OCI-LY7 (cell line): ENCODE data around the gene CFLAR. TPM values are rescaled to one million over a fixed set of nuclear protein-coding genes. Genes with fewer than 3 reads are reported as not detected.
A peak's percentile ranks its signal among the peaks of the same experiment; 100 is the strongest.

ENCODE experiments used
- BruUV-seq: library from RNA; stranded (reverse); fragments of 400-500 nt; replicated peaks from 2 replicates; lab custom pipeline; 2021; lab: Mats Ljungman, UMichigan
- CTCF ChIA-PET: fragments of 300-600 bp; sonication (Branson Sonifier 250); formaldehyde crosslinking; loops from one replicate; lab custom pipeline; 2022; ENCODE audit warnings: antibody characterized with exemption; ENCODE audit not compliant: unreplicated experiment; lab: Charles Lee
- POLR2A ChIA-PET: fragments of 300-600 bp; sonication (Branson Sonifier 250); formaldehyde crosslinking; loops from one replicate; lab custom pipeline; 2022; ENCODE audit warnings: antibody characterized with exemption; lab: Charles Lee
- DNase-seq: peaks from one replicate; pipeline ENCODE4 v3.0.0-alpha.2; 2015; ENCODE audit warnings: low spot score
- H2AFZ ChIP-seq: fragments of 200-600 bp; sonication (generic), shearing (Covaris generic); 2 replicates; pipeline ENCODE4 v1.6.1; 2014; ENCODE audit warnings: mild to moderate bottlenecking, antibody characterized with exemption, low read length, moderate library complexity
- H3K27ac ChIP-seq: fragments of 200-600 bp; sonication (generic); 2 replicates; pipeline ENCODE4 v1.5.1; 2014; ENCODE audit warnings: mixed run types, low read depth, mild to moderate bottlenecking, moderate library complexity, low read length, inconsistent platforms; ENCODE audit not compliant: poor library complexity, severe bottlenecking
- H3K36me3 ChIP-seq: fragments of 200-600 bp; sonication (generic); 2 replicates; pipeline ENCODE4 v1.6.1; 2014; ENCODE audit warnings: mild to moderate bottlenecking, antibody characterized with exemption, low read length, moderate library complexity, mixed read lengths; ENCODE audit not compliant: insufficient read depth
- H3K4me1 ChIP-seq: fragments of 200-600 bp; sonication (generic); 2 replicates; pipeline ENCODE4 v1.5.1; 2014; ENCODE audit warnings: mild to moderate bottlenecking, low read length; ENCODE audit not compliant: insufficient read depth, poor library complexity, severe bottlenecking
- H3K4me2 ChIP-seq: fragments of 200-600 bp; sonication (generic); 2 replicates; pipeline ENCODE4 v1.6.1; 2014; ENCODE audit warnings: mild to moderate bottlenecking, low read length
- H3K4me3 ChIP-seq: fragments of 200-600 bp; sonication (generic); 2 replicates; pipeline ENCODE4 v1.5.1; 2014; ENCODE audit warnings: mild to moderate bottlenecking, low read depth, low read length; ENCODE audit not compliant: poor library complexity, severe bottlenecking
- H3K79me2 ChIP-seq: fragments of 200-600 bp; sonication (generic); 2 replicates; pipeline ENCODE4 v1.6.1; 2016; ENCODE audit warnings: low read depth, mild to moderate bottlenecking, low read length, moderate library complexity, mixed read lengths; ENCODE audit not compliant: insufficient read depth
- H3K9me2 ChIP-seq: fragments of 200-600 bp; sonication (generic); 2 replicates; pipeline ENCODE4 v1.6.1; 2016; ENCODE audit warnings: mild to moderate bottlenecking, low read length, mixed read lengths; ENCODE audit not compliant: insufficient read depth
- H3K9me3 ChIP-seq: fragments of 200-600 bp; sonication (generic); 2 replicates; pipeline ENCODE4 v1.6.1; 2014; ENCODE audit warnings: mild to moderate bottlenecking, mixed run types, low read length, mixed read lengths
- H4K20me1 ChIP-seq: fragments of 200-600 bp; sonication (generic); 2 replicates; pipeline ENCODE4 v1.6.1; 2014; ENCODE audit warnings: mild to moderate bottlenecking, antibody characterized with exemption, low read length, moderate library complexity, mixed read lengths; ENCODE audit not compliant: insufficient read depth
- CTCF ChIP-seq: fragments of 200-600 bp; sonication (generic); conservative IDR thresholded peaks from 2 replicates; pipeline ENCODE4 v1.5.1; 2014; ENCODE audit warnings: mild to moderate bottlenecking, antibody characterized with exemption, low read length, moderate library complexity, mixed read lengths
- EZH2phosphoT487 ChIP-seq: fragments of 200-600 bp; sonication (generic); IDR thresholded peaks from 2 replicates; pipeline ENCODE4 v1.6.1; 2018; ENCODE audit warnings: low read depth, borderline replicate concordance, mild to moderate bottlenecking, mixed run types, antibody characterized with exemption, low read length, moderate library complexity, mixed read lengths
- intact Hi-C: fragments of 100-400 bp; cut with micrococcal nuclease; formaldehyde crosslinking; loops from one replicate; pipeline ENCODE4 v1.10.0; 2022; ENCODE audit not compliant: unreplicated experiment
- total RNA-seq, 2 experiments: library from RNA; depleted of rRNA in 1 of 2; stranded (reverse); fragments of >200 nt in 1 of 2; shearing (Covaris generic) in 1 of 2; gene quantifications; 2 replicates each; pipeline ENCODE4 v1.2.3, GENCODE V29; 2014 to 2022

Gene CFLAR
- total RNA-seq, 2 experiments from 2014 or later, result 42.8 to 82.5 TPM

GRCh38 chr2:201073071-201073470 is 42.9 kb upstream of the CFLAR start:
- no peak for TF ChIP-seq EZH2phosphoT487
- TF ChIP-seq CTCF, result no peak
- Histone ChIP-seq H3K79me2 (peaks cover 70% of the 10 kb centered on the region), H3K4me3 (peak overlapping the region; percentile 74), H3K4me1 (peaks cover 36% of the 10 kb centered on the region), H3K9me2 (no peaks in the 10 kb centered on the region), H3K36me3 (no peaks in the 10 kb centered on the region; the same call in 1 of the 2 replicates), H3K9me3 (no peaks in the 10 kb centered on the region), H3K27ac (no peak overlapping the region), H4K20me1 (no peaks in the 10 kb centered on the region), H3K4me2 (peak overlapping the region; percentile 77), H2AFZ (no peak overlapping the region)
- POLR2A ChIA-PET, result interaction anchor here (0.5 to 1.5 kb wide), 6 partner anchors 13 to 1907 kb away, joined by 3 to 5 read pairs (median 3); no protein-coding TSS in a partner anchor
- no TSS peak for BruUV-seq
- CTCF ChIA-PET, result no interaction called here
- intact Hi-C loops, result no loop called here
- no peak for DNase-seq

GRCh38 chr2:201074996-201075395 is 41.0 kb upstream of the CFLAR start:
- Histone ChIP-seq H3K9me2 (no peaks in the 10 kb centered on the region), H3K9me3 (no peaks in the 10 kb centered on the region), H3K36me3 (peaks cover 17% of the 10 kb centered on the region), H3K4me1 (peaks cover 17% of the 10 kb centered on the region), H3K79me2 (peaks cover 51% of the 10 kb centered on the region), H4K20me1 (no peaks in the 10 kb centered on the region), H3K4me2 (no peak overlapping the region), H3K4me3 (no peak overlapping the region), H2AFZ (no peak overlapping the region), H3K27ac (no peak overlapping the region)
- ChIA-PET POLR2A (interaction anchor here (0.7 kb wide), 1 partner anchor 33 kb away, joined by 4 read pairs; no protein-coding TSS in a partner anchor), CTCF (no interaction called here)
- no peak for TF ChIP-seq CTCF
- TF ChIP-seq EZH2phosphoT487, result no peak
- BruUV-seq, result no TSS peak
- intact Hi-C loops, result no loop called here
- no peak for DNase-seq

- POLR2A ChIA-PET, result interaction anchor here (0.6 kb wide), 1 partner anchor 152 kb away, joined by 4 read pairs; no protein-coding TSS in a partner anchor
- CTCF ChIA-PET, result no interaction called here
- Histone ChIP-seq H3K27ac (no peak overlapping the region), H3K79me2 (no peaks in the 10 kb centered on the region), H3K4me3 (no peak overlapping the region), H3K9me2 (no peaks in the 10 kb centered on the region), H3K9me3 (no peaks in the 10 kb centered on the region), H3K36me3 (peaks cover 87% of the 10 kb centered on the region), H2AFZ (no peak overlapping the region), H4K20me1 (no peaks in the 10 kb centered on the region), H3K4me1 (no peaks in the 10 kb centered on the region), H3K4me2 (no peak overlapping the region)
- BruUV-seq, result no TSS peak
- intact Hi-C loops, result no loop called here
- no peak for DNase-seq
- TF ChIP-seq CTCF (no peak), EZH2phosphoT487 (no peak)
Measured at GRCh38 chr2:201084863-201085262, 31.1 kb upstream of the CFLAR start.
